Eye (tissue), 1 donor: ENCODE data around the gene CCDC27.
A peak's percentile ranks its signal among the peaks of the same experiment; 100 is the strongest.
"Not testable (repeated sequence)": the region's sequence is repeated elsewhere in the genome, so short reads cannot be mapped to it uniquely, and the experiment has no call there.

Experiments used
- DNase-seq: peaks from one replicate; pipeline ENCODE4 v3.0.0-alpha.2; 2015

Gene CCDC27

DNA sequence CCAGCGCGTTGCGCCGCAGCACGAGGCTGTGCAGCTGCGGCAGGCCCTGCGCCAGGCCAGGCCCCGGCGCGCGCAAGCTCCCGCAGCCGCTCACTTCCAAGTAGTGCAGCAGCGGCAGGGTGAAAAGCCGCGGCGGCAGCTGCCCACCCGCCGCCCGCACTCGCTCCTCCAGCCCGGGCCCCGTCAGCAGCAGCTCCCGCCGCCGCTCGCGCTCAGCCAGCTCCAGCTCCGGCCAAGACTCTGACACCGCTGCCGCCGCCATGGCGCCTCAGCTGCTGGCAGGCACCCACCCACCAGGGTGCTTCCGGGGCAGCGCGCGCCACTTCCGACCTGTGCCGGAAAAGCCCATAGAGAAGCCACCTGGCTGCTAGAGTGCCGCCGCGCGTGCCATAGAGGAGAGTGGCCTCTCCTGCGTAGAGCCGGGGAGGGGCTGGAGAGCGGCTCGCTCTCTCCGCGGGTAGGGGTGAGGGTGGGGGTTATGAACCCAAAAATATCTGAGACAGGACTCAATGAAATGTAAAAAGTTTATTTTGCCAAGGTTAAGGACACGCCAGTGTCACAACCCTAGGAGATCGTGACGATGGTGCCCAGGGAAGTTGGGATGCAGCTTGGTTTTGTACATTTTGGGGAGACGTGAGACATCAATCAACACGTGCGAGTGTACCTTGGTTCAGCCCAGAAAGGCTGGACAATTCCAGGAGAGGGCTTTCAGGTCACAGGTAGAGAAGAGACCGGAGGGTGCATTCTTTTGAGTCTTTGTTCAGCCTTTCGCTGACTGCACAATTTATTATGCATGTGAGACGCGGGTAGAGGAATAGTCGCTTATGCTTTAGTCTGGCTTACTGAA, 44.2 kb downstream of the CCDC27 start, which contains the start of gene LRRC47:
Gene LRRC47, minus strand, starts transcription at position 284 of the 847 bp plus-strand sequence. Its CDS starts 22 bp downstream, at position 262.
- DNase-seq = peak; percentile 95

GRCh38 chr1:3799976-3800685, 47.9 kb downstream of the CCDC27 start:
- peak; percentile 76 for DNase-seq

GRCh38 chr1:3800795-3801194, 48.5 kb downstream of the CCDC27 start:
- DNase-seq = not testable (repeated sequence)

GRCh38 chr1:3803905-3804626, 51.8 kb downstream of the CCDC27 start:
- no peak for DNase-seq

DNA sequence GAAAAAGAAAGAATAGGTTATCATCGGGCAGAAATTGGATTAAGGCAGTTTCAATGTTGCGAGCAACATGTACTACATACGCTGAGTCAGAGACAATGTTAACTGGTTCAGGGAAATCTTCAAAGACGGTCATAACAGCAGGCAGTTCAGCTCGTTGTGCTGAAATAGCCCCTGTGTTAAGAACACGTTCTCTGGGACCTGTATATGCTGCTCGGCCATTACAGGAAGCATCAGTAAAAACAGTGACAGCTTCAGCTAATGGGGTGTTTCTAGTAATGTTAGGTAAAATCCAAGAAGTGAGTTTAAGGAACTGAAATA, 52.3 kb downstream of the CCDC27 start:
- DNase-seq = not testable (repeated sequence)

DNA sequence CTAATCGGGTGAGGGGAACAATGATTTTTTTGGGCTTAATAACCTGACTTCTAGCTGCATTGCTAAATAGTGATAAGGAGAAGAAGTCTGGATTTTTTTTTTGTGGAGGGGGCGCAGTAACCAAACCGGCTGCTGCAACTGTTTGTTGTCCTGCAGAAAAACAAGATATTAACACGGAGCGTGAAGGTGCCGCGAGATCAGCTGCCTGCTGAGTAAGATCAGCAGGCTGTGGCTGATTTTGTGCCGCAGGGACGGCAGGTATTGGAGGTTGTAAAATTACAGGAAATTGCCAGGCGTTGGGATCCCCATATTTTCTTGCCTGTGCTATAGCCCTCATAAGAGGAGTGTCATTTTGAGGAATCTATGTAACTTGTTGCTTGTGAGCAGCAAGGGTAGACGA, 52.8 kb downstream of the CCDC27 start:
- no peak for DNase-seq

GRCh38 chr1:3807769-3808168, 55.5 kb downstream of the CCDC27 start:
- DNase-seq = no peak

- no peak for DNase-seq
Observed at GRCh38 chr1:3809680-3810079, 57.4 kb downstream of the CCDC27 start.

GRCh38 chr1:3810149-3810761, 58.0 kb downstream of the CCDC27 start:
- not testable (repeated sequence) for DNase-seq

DNA sequence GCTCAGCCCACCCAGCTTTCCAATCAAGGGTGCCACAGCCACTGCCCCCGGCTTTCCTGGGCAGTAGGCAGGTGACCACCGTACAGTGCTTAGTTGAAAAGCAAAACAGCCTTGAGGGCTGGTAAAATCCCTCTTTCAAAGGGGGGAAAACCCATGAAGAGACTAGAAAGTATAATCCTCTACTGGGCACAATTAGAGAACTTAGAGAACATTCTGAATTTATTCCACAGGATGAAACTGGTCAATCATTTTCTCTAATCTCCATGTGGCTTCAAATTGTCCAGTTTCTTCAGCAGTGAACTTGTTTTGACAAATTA, 59.3 kb downstream of the CCDC27 start:
- DNase-seq = no peak

GRCh38 chr1:3814065-3814464, 61.8 kb downstream of the CCDC27 start:
- DNase-seq = no peak

- no peak for DNase-seq
Observed at GRCh38 chr1:3814771-3815561, 62.7 kb downstream of the CCDC27 start.

- no peak for DNase-seq
Observed at GRCh38 chr1:3816331-3817137, 64.3 kb downstream of the CCDC27 start.

DNA sequence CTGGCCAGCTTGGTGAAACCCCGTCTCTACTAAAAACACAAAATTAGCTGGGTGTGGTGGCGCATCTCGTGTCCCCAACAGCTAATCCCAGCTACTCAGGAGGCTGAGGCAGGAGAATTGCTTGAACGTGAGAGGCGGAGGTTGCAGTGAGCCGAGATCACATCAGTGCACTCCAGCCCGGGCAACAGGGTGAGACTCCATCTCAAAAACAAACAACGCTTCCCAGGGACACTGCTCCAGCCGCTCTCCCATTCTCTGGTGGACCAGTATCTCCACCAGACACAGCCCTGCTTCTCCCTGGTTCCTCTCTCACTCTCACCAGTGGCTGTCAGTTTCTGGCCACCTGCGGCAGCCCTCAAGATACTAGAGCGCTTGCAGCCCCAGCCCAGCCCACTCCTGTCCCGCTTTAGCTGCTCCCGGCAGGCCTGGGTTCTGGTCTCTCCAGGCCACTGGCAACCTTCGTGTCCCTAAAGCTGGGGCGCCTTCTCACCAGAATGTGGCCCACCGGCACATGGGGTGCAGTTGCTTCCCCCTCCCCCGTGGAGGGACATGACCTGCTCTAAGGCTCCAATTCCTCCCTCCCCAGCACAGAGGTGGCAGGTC, 65.0 kb downstream of the CCDC27 start:
- no peak for DNase-seq

DNA sequence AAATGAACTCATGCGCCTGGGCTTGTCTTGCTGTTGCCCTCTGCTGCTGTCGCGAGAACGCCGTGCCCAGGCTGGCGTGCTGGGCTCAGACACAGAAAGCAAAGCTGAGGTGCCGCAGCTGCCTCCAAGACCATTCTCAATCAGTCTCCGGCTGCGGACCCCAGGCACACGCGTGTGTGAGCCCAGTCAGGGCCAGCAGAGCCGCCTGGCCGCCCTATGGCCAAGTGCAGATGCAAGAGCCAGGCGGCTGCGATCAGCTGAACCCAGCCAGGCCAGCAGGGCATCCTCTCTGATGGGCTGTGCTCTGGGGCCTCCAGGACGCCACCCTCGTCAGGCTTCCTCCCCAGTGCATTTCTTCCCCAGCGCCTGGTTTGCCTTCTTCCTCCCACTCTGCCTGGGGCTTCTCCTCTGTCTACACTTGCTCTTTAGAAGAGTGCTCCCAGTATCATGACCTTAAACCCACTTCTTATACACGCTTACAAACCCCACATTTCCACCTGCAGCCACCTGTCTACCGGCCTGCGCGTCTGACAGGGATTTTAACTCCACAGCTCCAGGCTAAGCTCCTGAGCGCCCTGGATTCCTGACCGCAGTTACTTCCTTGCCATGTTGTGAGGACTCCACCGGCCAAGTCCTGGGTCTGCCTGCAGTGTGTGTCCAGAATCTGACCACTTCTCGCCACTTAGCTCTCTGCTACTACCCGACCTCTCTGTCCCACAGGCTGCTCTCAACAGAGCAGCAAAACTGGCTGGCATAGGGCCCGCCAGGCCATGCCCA, 65.8 kb downstream of the CCDC27 start:
- no peak for DNase-seq

- peak; percentile 66 for DNase-seq
Observed at GRCh38 chr1:3819771-3820200, 67.5 kb downstream of the CCDC27 start.

- DNase-seq = no peak
Observed at GRCh38 chr1:3820316-3820715, 68.1 kb downstream of the CCDC27 start.

GRCh38 chr1:3821004-3821403, 68.8 kb downstream of the CCDC27 start:
- DNase-seq = peak; percentile 94
